GM23248 (cell line): ENCODE data around the gene ATP5ME.

ENCODE experiments used
- EZH2 ChIP-seq: fragments of 200-600 bp; sonication (generic); IDR thresholded peaks from 2 replicates; pipeline ENCODE4 v1.6.1; 2018; ENCODE audit warnings: antibody characterized with exemption, mild to moderate bottlenecking; ENCODE audit not compliant: insufficient read depth, poor library complexity, severe bottlenecking
- EZH2phosphoT487 ChIP-seq: fragments of 200-600 bp; sonication (generic); IDR thresholded peaks from 2 replicates; pipeline ENCODE4 v1.6.1; 2018; ENCODE audit warnings: antibody characterized with exemption, moderate library complexity, mild to moderate bottlenecking, low read depth; ENCODE audit not compliant: insufficient read depth

GRCh38 chr4:712916-713632, 39.0 kb upstream of the ATP5ME start:
- TF ChIP-seq EZH2: no peak
- TF ChIP-seq EZH2phosphoT487: no peak
